Measurements from ENCODE around the gene PDSS1. TPM values are rescaled to one million over a fixed set of nuclear protein-coding genes. Genes with fewer than 3 reads are reported as not detected.

The PDSS1 gene
- total RNA-seq, 2 experiments from 2014 or later: 16.1 to 18.8 TPM

DNA sequence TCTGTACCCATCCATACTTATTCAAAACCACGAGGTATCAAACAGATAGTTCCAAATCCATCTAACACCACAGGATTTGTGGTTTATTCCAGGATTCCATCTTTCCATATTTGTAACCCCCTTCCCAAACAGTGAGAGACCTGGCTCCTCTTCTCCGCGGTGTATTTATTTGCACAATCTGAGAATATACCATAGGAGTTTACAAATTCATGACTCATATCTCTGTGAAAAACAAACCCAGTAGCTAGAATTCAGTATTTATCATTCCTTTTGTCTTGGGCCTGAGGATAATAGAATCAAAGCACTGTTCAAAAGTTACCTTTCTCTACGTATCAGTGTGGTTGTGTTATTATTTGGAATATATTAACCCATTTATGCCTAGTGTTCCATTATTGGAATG, 31.9 kb downstream of the PDSS1 start:
- Mint-ChIP-seq H3K27ac (no peak overlapping the region), H3K36me3 (ENCODE audit: low read depth) (peaks cover 32% of the 10 kb centered on the region)

DNA sequence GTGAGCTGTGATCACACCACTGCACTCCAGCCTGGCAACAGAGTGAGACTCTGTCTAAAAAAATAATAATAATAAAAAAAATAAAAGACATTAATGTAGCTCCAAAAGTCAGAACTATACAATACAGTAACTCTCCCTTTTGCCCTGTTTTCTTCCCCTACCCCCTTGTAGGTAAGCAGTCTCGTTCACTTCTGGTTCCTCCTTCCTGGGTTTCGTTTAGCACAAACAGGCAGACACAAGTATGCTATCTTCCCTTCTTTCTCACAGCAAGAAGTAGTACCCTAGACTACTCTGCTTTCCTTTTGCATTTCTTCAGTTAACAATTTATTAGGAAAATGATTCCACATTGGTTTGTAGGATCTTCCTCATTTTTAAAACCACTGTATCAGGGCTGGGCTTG, 33.1 kb downstream of the PDSS1 start:
- H3K27me3 Mint-ChIP-seq: no peaks in the 10 kb centered on the region
- H3K4me1 Mint-ChIP-seq (ENCODE audit: low read depth): no peaks in the 10 kb centered on the region
- ChIA-PET CTCF (no interaction called here), POLR2A (no interaction called here)
- no peak overlapping the region for H3K27ac Mint-ChIP-seq
- no peak for ATAC-seq
- no peak overlapping the region for H3K4me3 Mint-ChIP-seq
- H3K36me3 Mint-ChIP-seq (ENCODE audit: low read depth): peaks cover 37% of the 10 kb centered on the region
- intact Hi-C loops (cut with micrococcal nuclease): no loop called here
- DNase-seq: no peak
- TF ChIP-seq, protein P1, sequence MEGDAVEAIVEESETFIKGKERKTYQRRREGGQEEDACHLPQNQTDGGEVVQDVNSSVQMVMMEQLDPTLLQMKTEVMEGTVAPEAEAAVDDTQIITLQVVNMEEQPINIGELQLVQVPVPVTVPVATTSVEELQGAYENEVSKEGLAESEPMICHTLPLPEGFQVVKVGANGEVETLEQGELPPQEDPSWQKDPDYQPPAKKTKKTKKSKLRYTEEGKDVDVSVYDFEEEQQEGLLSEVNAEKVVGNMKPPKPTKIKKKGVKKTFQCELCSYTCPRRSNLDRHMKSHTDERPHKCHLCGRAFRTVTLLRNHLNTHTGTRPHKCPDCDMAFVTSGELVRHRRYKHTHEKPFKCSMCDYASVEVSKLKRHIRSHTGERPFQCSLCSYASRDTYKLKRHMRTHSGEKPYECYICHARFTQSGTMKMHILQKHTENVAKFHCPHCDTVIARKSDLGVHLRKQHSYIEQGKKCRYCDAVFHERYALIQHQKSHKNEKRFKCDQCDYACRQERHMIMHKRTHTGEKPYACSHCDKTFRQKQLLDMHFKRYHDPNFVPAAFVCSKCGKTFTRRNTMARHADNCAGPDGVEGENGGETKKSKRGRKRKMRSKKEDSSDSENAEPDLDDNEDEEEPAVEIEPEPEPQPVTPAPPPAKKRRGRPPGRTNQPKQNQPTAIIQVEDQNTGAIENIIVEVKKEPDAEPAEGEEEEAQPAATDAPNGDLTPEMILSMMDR (IDR thresholded peaks at IDR 0.05): no peak
- no peaks in the 10 kb centered on the region for H3K9me3 Mint-ChIP-seq

More for the DNA sequence above, 31.9 kb downstream of the PDSS1 start:
- intact Hi-C loops (cut with micrococcal nuclease): no loop called here
- no peaks in the 10 kb centered on the region for H3K4me1 Mint-ChIP-seq (ENCODE audit: low read depth)
- H3K27me3 Mint-ChIP-seq: no peaks in the 10 kb centered on the region
- no peaks in the 10 kb centered on the region for H3K9me3 Mint-ChIP-seq
- ATAC-seq (no peak), DNase-seq (no peak)
- CTCF ChIA-PET: interaction anchor here (1.3 kb wide), 1 partner anchor 132 kb away, joined by 5 read pairs; the partner anchor contains the start of gene ABI1
- TF ChIP-seq, protein P1 (IDR thresholded peaks at IDR 0.05): no peak
- no peak overlapping the region for H3K4me3 Mint-ChIP-seq
- POLR2A ChIA-PET: no interaction called here

DNA sequence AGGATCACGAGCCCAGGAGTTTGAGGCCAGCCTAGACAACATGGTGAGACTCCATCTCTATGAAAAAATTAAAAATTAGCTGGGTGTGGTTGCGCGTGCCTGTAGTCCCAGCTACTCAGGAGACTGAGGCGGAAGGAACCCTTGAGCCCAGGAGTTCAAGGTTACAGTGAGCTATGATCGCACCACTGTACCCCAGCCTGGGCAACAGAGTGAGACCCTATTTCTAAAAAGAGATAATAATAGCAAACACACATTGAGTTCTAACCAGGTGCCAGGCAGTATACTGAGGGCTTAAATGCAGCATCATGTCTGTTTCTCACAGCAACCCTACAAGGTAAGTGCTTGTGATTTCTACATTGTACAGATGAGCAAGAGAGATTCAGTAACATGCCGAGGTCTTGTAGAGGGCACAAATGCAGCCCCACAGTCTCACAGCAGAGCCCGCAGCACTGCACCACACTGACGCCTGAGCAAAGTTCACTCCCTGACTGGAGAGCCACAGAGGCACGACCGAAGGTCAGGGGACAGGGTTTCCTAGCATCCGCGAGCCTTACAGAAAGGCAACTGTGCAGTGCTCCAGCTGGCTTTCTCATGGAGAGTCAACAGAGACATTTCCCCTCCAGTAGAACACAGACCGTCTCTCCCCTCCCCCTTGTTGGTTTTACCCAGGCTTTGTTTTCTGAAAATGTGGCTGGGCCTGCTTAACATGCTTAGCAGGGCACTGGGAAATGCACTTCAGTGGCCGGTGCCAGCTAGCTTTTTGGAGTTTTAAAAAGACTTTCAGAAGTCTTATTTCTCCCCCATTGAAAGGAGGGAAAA, 36.5 kb downstream of the PDSS1 start:
- TF ChIP-seq, protein P1 (IDR thresholded peaks at IDR 0.05): no peak
- Mint-ChIP-seq H3K4me3 (no peak overlapping the region), H3K4me1 (ENCODE audit: low read depth) (peaks cover 22% of the 10 kb centered on the region), H3K27me3 (no peaks in the 10 kb centered on the region), H3K27ac (no peak overlapping the region), H3K36me3 (ENCODE audit: low read depth) (peaks cover 48% of the 10 kb centered on the region), H3K9me3 (no peaks in the 10 kb centered on the region)
- DNase-seq (no peak), ATAC-seq (no peak)
- ChIA-PET CTCF (interaction anchor here (1.5 to 3.4 kb wide), 2 partner anchors 8 to 148 kb away, joined by 4 to 28 read pairs; no protein-coding TSS in a partner anchor), POLR2A (no interaction called here)
- intact Hi-C loops (cut with micrococcal nuclease): no loop called here

DNA sequence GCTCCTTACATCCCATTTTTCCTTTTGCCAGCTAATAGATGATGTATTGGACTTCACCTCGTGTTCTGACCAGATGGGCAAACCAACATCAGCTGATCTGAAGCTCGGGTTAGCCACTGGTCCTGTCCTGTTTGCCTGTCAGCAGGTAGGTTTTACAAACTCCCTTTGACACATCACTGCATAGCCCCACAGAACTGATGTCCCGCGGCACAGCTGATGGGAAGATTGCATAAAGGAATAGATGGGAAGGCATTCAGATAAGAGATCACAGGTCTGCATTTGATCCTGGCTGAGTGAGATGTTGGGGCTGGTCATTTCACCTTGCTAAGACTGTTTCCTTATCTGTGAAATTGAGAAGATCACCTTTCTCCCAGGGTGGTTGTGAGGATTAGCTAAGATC, 37.9 kb downstream of the PDSS1 start:
- Mint-ChIP-seq H3K4me1 (ENCODE audit: low read depth) (peaks cover 28% of the 10 kb centered on the region), H3K36me3 (ENCODE audit: low read depth) (peaks cover 53% of the 10 kb centered on the region), H3K27ac (no peak overlapping the region), H3K4me3 (no peak overlapping the region), H3K27me3 (no peaks in the 10 kb centered on the region), H3K9me3 (no peaks in the 10 kb centered on the region)
- no peak for DNase-seq
- POLR2A ChIA-PET: no interaction called here
- intact Hi-C loops (cut with micrococcal nuclease): loop anchor here (5.0 kb wide), 1 partner anchor 122 kb away; no protein-coding TSS in a partner anchor
- TF ChIP-seq, protein P1 (IDR thresholded peaks at IDR 0.05): no peak
- CTCF ChIA-PET: interaction anchor here (0.9 to 3.4 kb wide), 2 partner anchors 9 to 146 kb away, joined by 3 to 28 read pairs; no protein-coding TSS in a partner anchor
- ATAC-seq: no peak

DNA sequence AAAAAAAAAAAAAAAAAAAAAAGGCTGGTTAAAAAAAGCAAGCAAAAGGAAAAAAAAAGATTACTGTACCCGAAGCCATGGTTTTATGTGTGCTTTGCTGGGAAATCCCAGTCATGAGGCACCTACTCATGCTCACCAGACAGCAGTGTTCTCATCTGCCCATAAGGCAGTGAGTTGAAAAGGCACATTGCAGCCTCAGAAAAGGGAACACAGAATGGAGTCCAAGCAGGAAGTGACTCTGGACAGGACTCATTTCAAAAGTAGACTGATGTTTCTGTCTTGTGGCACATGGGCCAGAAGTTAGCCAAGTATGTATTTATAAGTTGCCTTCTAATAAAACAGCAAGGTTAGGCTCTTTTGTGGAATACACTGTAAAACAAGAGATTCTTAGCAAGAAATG, 40.2 kb downstream of the PDSS1 start:
- H3K27ac Mint-ChIP-seq: peak overlapping the region; percentile 80
- TF ChIP-seq, protein P1 (IDR thresholded peaks at IDR 0.05): no peak
- no peaks in the 10 kb centered on the region for H3K9me3 Mint-ChIP-seq
- CTCF ChIA-PET: no interaction called here
- peaks cover 67% of the 10 kb centered on the region for H3K36me3 Mint-ChIP-seq (ENCODE audit: low read depth)
- no peaks in the 10 kb centered on the region for H3K27me3 Mint-ChIP-seq
- POLR2A ChIA-PET: no interaction called here
- ATAC-seq: peak; percentile 92
- H3K4me1 Mint-ChIP-seq (ENCODE audit: low read depth): peaks cover 34% of the 10 kb centered on the region
- peak; percentile 60 for DNase-seq
- intact Hi-C loops (cut with micrococcal nuclease): loop anchor here (5.0 kb wide), 1 partner anchor 120 kb away; no protein-coding TSS in a partner anchor
- H3K4me3 Mint-ChIP-seq: no peak overlapping the region

Measured in activated CD8-positive, alpha-beta T cell treated with anti-CD3 and anti-CD28 coated beads for 36 hours (primary cell).